22Rv1 (cell line): ENCODE data around the gene SMIM23.

Experiments
- H3K27ac ChIP-seq: fragments of 450-650 bp; 2 replicates; pipeline ENCODE4 v1.5.1; 2017
- ZFX ChIP-seq: fragments of 450-650 bp; IDR thresholded peaks from 2 replicates; pipeline ENCODE4 v1.6.1; 2017; ENCODE audit warnings: antibody characterized with exemption, borderline replicate concordance
- TF ChIP-seq, protein P1 (sequence below): fragments of 450-650 bp; IDR thresholded peaks from 2 replicates; pipeline ENCODE4 v1.5.1; 2017; ENCODE audit warnings: mild to moderate bottlenecking

The SMIM23 gene

DNA sequence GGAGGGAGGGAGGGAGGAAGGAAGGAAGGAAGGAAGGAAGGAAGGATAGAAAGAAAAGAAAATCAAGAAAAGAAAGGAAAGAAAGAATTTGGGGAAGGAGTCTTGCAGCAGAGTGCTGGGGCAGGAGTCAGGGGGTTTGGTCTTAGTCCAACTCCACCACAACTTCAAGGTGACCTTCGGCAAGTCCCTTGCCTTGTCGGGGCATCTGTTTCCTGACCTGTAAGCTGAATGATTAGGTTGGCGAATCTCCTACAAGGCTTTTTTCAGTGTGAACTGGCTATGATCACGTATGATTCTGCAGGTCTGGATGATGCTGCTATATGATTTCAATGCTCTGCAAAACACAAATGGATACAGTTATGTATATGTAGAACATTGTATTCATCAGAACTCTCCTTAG is 20.1 kb downstream of the SMIM23 start:
- TF ChIP-seq, protein P1, sequence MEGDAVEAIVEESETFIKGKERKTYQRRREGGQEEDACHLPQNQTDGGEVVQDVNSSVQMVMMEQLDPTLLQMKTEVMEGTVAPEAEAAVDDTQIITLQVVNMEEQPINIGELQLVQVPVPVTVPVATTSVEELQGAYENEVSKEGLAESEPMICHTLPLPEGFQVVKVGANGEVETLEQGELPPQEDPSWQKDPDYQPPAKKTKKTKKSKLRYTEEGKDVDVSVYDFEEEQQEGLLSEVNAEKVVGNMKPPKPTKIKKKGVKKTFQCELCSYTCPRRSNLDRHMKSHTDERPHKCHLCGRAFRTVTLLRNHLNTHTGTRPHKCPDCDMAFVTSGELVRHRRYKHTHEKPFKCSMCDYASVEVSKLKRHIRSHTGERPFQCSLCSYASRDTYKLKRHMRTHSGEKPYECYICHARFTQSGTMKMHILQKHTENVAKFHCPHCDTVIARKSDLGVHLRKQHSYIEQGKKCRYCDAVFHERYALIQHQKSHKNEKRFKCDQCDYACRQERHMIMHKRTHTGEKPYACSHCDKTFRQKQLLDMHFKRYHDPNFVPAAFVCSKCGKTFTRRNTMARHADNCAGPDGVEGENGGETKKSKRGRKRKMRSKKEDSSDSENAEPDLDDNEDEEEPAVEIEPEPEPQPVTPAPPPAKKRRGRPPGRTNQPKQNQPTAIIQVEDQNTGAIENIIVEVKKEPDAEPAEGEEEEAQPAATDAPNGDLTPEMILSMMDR: no peak
- no peak for TF ChIP-seq ZFX
- H3K27ac ChIP-seq: no peak overlapping the region

DNA sequence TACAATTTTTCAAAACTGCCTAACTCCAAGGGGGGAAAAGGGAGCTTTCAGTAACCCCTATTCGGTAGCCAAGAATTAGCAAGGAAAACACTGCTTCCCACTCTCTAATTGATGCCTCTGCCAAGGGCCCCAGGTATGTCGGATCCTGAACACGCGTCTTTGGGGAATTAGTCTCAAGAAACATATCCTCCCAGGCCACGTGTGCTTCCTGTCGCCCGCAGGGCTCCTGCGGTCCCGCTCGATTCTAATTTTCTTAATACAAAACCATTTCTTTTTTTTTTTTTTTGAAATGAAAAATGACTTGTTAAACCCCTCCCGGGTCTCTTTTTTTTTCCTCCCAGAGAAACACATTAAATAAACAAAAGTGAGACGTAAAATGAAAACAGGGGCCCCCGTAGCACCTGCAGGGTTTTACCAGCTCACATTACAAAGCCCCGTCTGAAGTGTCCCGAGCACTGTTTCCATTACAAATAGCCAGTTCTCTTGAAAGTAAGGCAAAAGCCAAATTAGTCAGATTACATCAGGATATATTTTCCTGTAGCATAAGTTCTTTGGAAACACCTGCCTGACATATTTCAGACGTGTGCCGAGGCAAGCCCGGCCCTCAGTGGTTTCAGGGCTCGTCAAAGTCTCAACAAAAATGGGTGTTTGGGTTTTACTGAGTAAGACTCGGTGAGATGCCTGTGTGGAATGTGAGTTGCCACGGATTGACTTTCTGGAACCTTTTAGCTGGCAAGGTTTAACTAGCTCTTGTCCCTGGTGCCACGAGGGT is 21.5 kb downstream of the SMIM23 start:
- no peak for TF ChIP-seq ZFX
- TF ChIP-seq, protein P1: no peak
- no peak overlapping the region for H3K27ac ChIP-seq

DNA sequence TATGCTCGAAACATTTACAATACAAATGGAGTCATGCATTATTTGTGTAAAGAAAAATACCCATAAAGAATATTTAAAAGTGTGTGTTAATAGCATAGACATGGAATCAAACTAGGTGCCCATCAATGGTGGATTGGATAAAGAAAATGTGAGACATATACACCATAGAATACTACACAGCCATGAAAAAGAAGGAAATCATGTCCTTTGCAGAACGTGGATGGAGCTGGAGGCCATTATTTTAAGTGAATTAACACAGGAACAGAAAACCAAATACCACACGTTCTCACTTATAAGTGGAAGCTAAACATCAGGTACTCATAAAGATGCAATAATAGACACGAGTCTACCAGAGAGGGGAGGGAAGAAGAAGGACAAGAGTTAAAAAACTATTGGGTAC is 22.8 kb downstream of the SMIM23 start:
- H3K27ac ChIP-seq: no peak overlapping the region
- TF ChIP-seq, protein P1: no peak
- no peak for TF ChIP-seq ZFX

DNA sequence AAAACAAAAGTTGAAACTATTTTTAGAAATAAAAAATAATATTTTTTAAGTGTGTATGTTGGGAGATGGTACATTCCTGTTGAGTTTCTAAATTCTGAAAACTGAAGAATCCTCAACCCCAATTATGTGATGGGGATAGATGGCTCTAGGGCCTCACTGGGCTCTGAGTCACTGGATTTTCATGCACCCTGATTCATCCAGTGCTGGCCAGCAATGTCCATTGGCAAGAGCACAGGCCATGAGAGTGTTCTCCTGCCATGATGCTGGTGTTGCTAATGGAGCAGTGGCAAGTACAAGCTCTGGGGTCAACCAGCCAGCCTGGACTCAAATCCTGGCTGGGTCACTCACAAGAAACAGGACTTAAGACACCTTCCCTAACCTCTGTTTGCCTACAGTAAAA is 23.3 kb downstream of the SMIM23 start:
- no peak overlapping the region for H3K27ac ChIP-seq
- TF ChIP-seq, protein P1: no peak
- no peak for TF ChIP-seq ZFX

DNA sequence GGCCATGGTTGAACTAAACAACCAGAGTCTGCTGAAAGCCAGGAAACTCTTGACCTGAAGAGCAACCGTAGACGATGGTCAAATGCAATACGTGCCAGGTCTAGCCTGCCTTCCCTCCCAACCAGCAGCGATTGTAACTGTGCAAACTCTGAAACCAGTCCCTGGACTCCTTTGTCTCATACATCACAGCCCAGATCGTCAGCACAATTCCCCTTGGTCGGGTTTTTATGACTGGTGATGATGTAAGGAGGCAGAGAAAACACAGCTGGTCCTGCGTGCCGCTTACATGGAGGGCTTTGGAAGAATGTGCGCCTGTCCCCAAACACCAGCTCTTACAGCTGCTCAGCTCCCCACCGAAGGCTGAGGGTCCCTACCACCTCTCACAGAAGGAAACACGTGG is 24.6 kb downstream of the SMIM23 start:
- TF ChIP-seq, protein P1: no peak
- no peak for TF ChIP-seq ZFX
- H3K27ac ChIP-seq: no peak overlapping the region

DNA sequence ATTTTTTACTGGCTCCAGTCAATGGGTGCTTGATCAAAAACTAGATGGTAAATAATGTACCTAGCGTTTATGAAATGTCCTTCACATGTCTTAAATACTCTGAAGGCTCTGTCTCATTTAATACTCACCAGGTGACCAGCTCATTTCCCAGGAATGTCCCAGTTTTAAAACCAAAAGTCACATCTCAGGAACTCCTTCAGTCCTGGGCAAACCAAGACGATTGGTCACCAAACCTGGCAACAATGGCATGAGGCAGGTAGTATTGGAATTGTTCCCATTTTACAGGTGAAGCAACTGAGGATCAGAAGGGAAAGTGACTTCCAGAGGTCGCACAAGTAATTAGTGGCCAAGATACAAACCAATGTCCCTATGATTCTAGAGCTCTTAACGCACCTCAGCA is 27.7 kb downstream of the SMIM23 start:
- TF ChIP-seq, protein P1: no peak
- TF ChIP-seq ZFX: no peak
- H3K27ac ChIP-seq: no peak overlapping the region

DNA sequence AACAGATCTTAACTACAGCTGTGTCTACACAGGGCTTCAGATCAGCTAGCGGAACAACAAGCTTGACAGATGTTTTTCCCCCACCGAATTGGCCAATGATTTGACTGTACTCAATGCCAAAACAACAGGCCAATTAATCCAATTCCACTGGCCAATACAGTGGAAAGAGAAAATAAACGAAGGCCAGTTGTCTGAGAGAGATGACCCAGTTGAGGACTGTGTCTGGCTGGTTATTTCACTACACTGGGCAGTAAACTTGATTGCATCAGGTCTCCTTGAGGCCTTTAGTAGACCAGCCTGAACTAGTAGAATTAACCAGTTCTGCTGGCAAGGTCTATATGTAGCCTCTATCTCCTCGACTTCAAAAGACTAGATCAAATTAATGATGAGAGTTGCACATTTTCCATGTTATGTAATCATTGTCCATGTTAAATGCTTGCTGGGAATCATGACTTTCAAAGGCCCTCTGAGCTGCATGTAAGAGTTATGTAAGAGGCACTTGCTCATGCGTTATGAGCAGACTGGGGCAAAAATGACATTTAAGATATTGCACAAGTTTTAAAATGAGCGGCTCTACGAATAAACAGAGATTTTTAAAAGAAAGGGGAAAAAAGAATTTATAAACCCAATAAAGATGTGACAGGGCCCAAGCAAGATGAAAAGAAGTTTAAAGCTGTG is 28.3 kb downstream of the SMIM23 start:
- TF ChIP-seq, protein P1: no peak
- no peak for TF ChIP-seq ZFX
- no peak overlapping the region for H3K27ac ChIP-seq
